ENCODE data around the gene OTUB1.

OTUB1 gene
- total RNA-seq: 51.3 to 71.3 (median 69.2) reads per million in 3 donors

DNA sequence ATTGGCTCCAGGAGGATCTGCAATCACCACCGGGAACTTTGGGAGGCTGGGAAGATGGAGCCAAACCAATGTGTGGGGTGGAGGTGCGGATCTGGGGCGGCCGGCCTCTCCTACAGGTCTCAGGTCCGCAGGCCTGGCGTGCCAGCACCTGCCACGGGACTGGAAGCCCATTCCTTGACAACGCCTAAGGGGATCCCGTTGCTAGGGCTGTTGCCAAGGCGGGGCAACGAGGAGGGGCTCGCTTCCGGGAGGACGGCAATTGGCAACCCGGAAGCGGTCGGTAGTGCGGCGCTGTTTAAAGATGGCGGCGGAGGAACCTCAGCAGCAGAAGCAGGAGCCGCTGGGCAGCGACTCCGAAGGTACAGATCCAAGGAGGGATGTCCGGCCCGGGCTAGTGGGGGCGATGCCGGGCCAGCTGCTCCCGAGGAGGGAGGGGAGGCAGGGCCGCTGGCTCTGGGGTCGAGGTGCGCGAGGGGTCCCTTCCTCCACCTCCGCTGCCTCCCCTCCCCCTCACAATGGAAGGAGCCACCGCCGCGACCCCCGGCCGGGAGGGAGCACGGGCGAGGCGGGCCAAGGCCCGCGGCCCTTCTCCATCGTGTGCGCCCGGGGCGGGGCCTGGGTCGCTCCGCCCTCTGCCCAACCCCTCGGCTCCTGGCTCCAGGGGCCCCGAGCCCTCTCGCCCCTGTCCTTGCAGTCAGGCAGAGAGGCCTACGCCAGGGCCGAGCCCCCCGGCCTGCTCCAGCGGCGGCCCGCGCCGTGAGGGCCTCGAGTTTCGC lies at the start of gene OTUB1:
Gene OTUB1, plus strand, starts transcription at position 283 of the 776 bp plus-strand sequence. Its CDS starts 19 bp downstream, at position 302.
- Histone ChIP-seq H3K36me3 (ENCODE audit: control insufficient read depth, insufficient read depth, low read length) (peaks cover 12% of the 10 kb centered on the region), H3K9me3 (ENCODE audit: control insufficient read depth, low read length) (no peaks in the 10 kb centered on the region), H3K27me3 (replicated peaks; ENCODE audit: control insufficient read depth, insufficient read depth, low read length, poor library complexity, severe bottlenecking) (no peaks in the 10 kb centered on the region), H3K4me3 (ENCODE audit: insufficient read depth, low read depth, low read length, poor library complexity, severe bottlenecking) (peak within 1 kb of the TSS; percentile 92), H3K4me1 (ENCODE audit: control insufficient read depth, insufficient read depth, low read length, poor library complexity, severe bottlenecking) (peaks cover 12% of the 10 kb centered on the region), H3K27ac (ENCODE audit: insufficient read depth, low read length, poor library complexity, severe bottlenecking) (peak within 1 kb of the TSS; percentile 86)
- peak; percentile 75 to 87 (median 80) for DNase-seq

DNA sequence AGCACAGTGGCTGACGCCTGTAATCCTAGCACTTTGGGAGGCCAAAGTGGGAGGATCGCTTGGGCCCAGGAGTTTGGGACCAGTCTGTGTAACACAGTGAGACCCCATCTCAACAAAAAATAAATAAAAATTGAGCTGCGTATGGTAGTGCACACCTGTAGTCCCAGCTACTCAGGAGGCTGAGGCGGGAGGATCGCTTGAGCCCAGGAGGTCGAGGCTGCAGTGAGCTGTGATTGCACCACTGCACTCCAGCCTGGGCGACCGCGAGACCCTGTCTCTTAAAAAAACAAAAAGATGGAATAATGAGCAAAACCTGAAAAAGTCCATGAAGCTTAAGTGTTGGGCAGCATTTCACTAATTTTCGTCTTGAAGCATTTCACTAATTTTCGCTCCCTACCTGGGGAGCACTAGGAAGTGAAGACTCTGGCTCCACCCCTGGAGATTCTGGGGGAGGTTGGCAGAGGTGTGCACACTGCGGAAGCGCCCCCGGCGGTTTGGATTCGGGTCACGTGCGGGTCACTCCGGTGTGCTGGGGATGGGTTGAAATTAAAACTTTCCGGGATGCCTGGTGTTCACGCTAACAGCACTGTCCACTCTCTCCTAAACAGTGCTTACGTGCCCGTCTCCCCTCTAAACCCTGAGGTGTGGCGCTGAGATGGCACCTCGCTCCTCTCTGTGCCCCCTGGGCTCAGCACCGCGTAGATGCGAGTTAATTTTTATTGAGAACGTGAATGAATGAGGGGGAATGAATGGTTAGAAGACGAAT lies 48.3 kb upstream of the OTUB1 start:
- Histone ChIP-seq H3K4me1 (ENCODE audit: control insufficient read depth, insufficient read depth, low read length, poor library complexity, severe bottlenecking) (peaks cover 12% of the 10 kb centered on the region), H3K36me3 (ENCODE audit: control insufficient read depth, insufficient read depth, low read length) (no peaks in the 10 kb centered on the region), H3K27ac (ENCODE audit: insufficient read depth, low read length, poor library complexity, severe bottlenecking) (peak overlapping the region; percentile 60), H3K9me3 (ENCODE audit: control insufficient read depth, low read length) (no peaks in the 10 kb centered on the region), H3K27me3 (replicated peaks; ENCODE audit: control insufficient read depth, insufficient read depth, low read length, poor library complexity, severe bottlenecking) (no peaks in the 10 kb centered on the region), H3K4me3 (ENCODE audit: insufficient read depth, low read depth, low read length, poor library complexity, severe bottlenecking) (peak overlapping the region; percentile 79)
- no peak for DNase-seq

DNA sequence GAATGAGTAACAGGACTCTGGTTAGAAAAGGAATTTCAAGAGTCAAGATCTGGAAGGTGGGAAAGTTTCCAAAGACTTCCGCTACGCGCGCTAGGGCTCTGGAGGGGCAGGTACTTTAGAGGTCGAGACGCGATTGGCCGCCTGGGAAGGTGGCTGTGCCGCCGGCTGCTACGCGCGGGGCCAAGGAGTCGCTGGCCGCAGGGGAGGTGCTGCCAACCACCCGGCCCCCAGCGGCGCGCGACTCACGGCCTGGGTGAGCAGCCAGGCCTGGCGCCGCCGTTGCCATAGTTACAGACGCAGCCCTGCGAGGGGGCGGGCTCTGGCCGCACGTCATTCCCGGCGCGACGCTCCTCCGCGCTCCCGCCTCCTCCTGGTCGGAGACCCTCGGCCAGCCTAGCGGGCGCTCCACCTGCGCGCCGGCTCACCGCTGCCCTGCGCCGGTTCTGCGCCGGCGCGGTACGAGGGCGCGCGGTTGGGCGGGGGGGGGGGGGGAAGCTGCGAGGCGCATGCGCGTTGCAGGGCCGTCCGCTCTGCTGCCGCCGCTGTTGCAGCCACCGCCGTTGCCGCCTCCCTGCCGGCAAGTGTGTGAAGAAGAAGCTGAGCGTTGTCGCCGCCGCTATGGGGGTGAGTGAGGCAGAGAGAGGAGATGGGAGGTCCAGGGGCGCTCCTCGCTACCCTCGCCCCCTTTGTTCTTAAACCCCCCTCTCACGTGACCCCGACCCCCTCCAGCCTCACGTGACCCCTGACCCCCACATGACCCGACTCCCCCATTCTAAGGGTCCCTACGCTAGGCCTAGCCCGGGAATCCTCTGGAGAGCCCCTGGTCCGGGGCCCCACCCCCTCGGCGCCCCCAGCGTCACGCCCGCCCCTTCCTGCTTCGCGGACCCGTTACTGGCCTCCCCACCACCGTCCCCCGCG lies 47.5 kb upstream of the OTUB1 start, which contains the start of gene NAA40:
Gene NAA40, plus strand, starts transcription at position 524 of the 918 bp plus-strand sequence. Its CDS starts 95 bp downstream, at position 619.
- Histone ChIP-seq H3K4me1 (ENCODE audit: control insufficient read depth, insufficient read depth, low read length, poor library complexity, severe bottlenecking) (peaks cover 12% of the 10 kb centered on the region), H3K27me3 (replicated peaks; ENCODE audit: control insufficient read depth, insufficient read depth, low read length, poor library complexity, severe bottlenecking) (no peaks in the 10 kb centered on the region), H3K4me3 (ENCODE audit: insufficient read depth, low read depth, low read length, poor library complexity, severe bottlenecking) (peak within 1 kb of the TSS; percentile 79), H3K9me3 (ENCODE audit: control insufficient read depth, low read length) (no peaks in the 10 kb centered on the region), H3K27ac (ENCODE audit: insufficient read depth, low read length, poor library complexity, severe bottlenecking) (peak within 1 kb of the TSS; percentile 60), H3K36me3 (ENCODE audit: control insufficient read depth, insufficient read depth, low read length) (no peaks in the 10 kb centered on the region)
- peak; percentile 87 to 95 (median 92) for DNase-seq

DNA sequence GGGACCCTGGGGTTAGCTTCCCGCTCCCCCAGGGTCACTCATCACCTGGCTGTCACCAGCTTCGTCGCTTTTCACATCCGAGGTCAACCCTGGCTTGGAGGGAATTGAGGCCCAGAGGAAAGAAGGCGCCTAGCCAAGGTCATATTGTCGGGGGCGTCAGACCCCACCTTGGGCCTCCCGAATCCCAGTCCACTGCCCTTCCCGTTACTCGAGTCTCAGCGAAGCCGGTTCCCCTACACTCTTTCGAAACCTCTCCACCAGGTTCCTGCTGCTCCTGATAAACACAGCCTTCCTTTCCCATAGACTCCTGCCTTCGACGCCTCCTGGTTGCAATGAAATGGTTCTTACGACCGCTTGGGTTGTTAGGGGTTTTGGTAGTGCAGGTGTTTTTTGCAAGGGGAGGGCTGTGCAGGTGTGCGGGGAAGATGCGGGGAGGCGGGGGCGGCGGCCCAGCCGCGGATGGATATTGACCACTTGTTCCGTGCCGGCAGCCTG lies 46.8 kb upstream of the OTUB1 start:
- H3K36me3 ChIP-seq (ENCODE audit: control insufficient read depth, insufficient read depth, low read length): no peaks in the 10 kb centered on the region
- DNase-seq: no peak
- no peaks in the 10 kb centered on the region for H3K9me3 ChIP-seq (ENCODE audit: control insufficient read depth, low read length)
- H3K4me3 ChIP-seq (ENCODE audit: insufficient read depth, low read depth, low read length, poor library complexity, severe bottlenecking): peak overlapping the region; percentile 79
- H3K27ac ChIP-seq (ENCODE audit: insufficient read depth, low read length, poor library complexity, severe bottlenecking): peak overlapping the region; percentile 60
- peaks cover 12% of the 10 kb centered on the region for H3K4me1 ChIP-seq (ENCODE audit: control insufficient read depth, insufficient read depth, low read length, poor library complexity, severe bottlenecking)
- no peaks in the 10 kb centered on the region for H3K27me3 ChIP-seq (replicated peaks; ENCODE audit: control insufficient read depth, insufficient read depth, low read length, poor library complexity, severe bottlenecking)

DNA sequence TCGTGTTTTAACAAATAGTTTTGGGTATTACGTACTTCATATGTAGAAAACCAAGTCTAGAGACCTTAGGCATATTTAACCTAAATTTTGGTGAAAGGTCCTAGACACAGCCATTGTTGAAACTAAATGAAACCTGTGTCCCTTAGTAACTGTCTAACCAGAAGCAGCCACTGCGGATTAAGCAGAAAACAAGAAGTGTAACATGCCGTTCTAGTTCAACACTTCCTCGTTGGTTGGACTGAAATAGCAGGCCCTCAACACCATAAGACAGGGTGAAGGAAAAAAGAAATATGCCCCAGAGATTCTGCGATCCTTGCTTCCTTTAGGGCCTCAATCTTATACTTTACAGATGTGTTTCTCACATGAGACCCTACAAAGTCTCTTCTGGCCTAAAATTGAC lies 45.5 kb upstream of the OTUB1 start:
- DNase-seq: no peak
- Histone ChIP-seq H3K36me3 (ENCODE audit: control insufficient read depth, insufficient read depth, low read length) (no peaks in the 10 kb centered on the region), H3K9me3 (ENCODE audit: control insufficient read depth, low read length) (no peaks in the 10 kb centered on the region), H3K27ac (ENCODE audit: insufficient read depth, low read length, poor library complexity, severe bottlenecking) (no peak overlapping the region), H3K4me3 (ENCODE audit: insufficient read depth, low read depth, low read length, poor library complexity, severe bottlenecking) (no peak overlapping the region), H3K27me3 (replicated peaks; ENCODE audit: control insufficient read depth, insufficient read depth, low read length, poor library complexity, severe bottlenecking) (no peaks in the 10 kb centered on the region), H3K4me1 (ENCODE audit: control insufficient read depth, insufficient read depth, low read length, poor library complexity, severe bottlenecking) (peaks cover 12% of the 10 kb centered on the region)

DNA sequence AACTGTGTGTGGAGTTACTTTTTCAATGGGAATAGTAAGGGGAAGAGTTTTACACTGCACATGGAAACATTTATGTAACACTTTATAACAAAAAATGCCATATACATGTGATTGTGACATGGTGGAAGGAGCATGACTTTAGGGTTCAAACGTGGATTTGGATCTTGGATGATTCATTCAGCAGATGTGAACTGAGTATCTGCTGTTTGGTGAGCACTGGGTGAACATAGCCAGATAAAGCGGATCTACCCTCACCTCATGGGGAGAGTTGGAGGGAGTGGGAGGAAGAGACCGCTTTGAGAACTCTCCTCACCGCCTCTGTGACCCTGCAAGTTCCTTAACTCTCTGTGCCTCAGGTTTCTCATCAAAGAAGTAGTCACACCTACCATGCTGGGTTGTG lies 44.3 kb upstream of the OTUB1 start:
- Histone ChIP-seq H3K27me3 (replicated peaks; ENCODE audit: control insufficient read depth, insufficient read depth, low read length, poor library complexity, severe bottlenecking) (no peaks in the 10 kb centered on the region), H3K27ac (ENCODE audit: insufficient read depth, low read length, poor library complexity, severe bottlenecking) (no peak overlapping the region), H3K9me3 (ENCODE audit: control insufficient read depth, low read length) (no peaks in the 10 kb centered on the region), H3K36me3 (ENCODE audit: control insufficient read depth, insufficient read depth, low read length) (peaks cover 9% of the 10 kb centered on the region), H3K4me1 (ENCODE audit: control insufficient read depth, insufficient read depth, low read length, poor library complexity, severe bottlenecking) (peaks cover 12% of the 10 kb centered on the region), H3K4me3 (ENCODE audit: insufficient read depth, low read depth, low read length, poor library complexity, severe bottlenecking) (no peak overlapping the region)
- no peak for DNase-seq

- no peak overlapping the region for H3K27ac ChIP-seq (ENCODE audit: insufficient read depth, low read length, poor library complexity, severe bottlenecking)
- peaks cover 12% of the 10 kb centered on the region for H3K4me1 ChIP-seq (ENCODE audit: control insufficient read depth, insufficient read depth, low read length, poor library complexity, severe bottlenecking)
- H3K9me3 ChIP-seq (ENCODE audit: control insufficient read depth, low read length): no peaks in the 10 kb centered on the region
- H3K36me3 ChIP-seq (ENCODE audit: control insufficient read depth, insufficient read depth, low read length): peaks cover 9% of the 10 kb centered on the region
- no peak for DNase-seq
- H3K27me3 ChIP-seq (replicated peaks; ENCODE audit: control insufficient read depth, insufficient read depth, low read length, poor library complexity, severe bottlenecking): no peaks in the 10 kb centered on the region
- H3K4me3 ChIP-seq (ENCODE audit: insufficient read depth, low read depth, low read length, poor library complexity, severe bottlenecking): no peak overlapping the region
Measured at GRCh38 chr11:63942803-63943202, 43.4 kb upstream of the OTUB1 start.

GRCh38 chr11:63944987-63945386 lies 41.3 kb upstream of the OTUB1 start:
- H3K27ac ChIP-seq (ENCODE audit: insufficient read depth, low read length, poor library complexity, severe bottlenecking): no peak overlapping the region
- H3K9me3 ChIP-seq (ENCODE audit: control insufficient read depth, low read length): no peaks in the 10 kb centered on the region
- H3K27me3 ChIP-seq (replicated peaks; ENCODE audit: control insufficient read depth, insufficient read depth, low read length, poor library complexity, severe bottlenecking): no peaks in the 10 kb centered on the region
- no peaks in the 10 kb centered on the region for H3K4me1 ChIP-seq (ENCODE audit: control insufficient read depth, insufficient read depth, low read length, poor library complexity, severe bottlenecking)
- DNase-seq: no peak
- peaks cover 9% of the 10 kb centered on the region for H3K36me3 ChIP-seq (ENCODE audit: control insufficient read depth, insufficient read depth, low read length)
- H3K4me3 ChIP-seq (ENCODE audit: insufficient read depth, low read depth, low read length, poor library complexity, severe bottlenecking): no peak overlapping the region

- Histone ChIP-seq H3K27me3 (replicated peaks; ENCODE audit: control insufficient read depth, insufficient read depth, low read length, poor library complexity, severe bottlenecking) (no peaks in the 10 kb centered on the region), H3K9me3 (ENCODE audit: control insufficient read depth, low read length) (no peaks in the 10 kb centered on the region), H3K36me3 (ENCODE audit: control insufficient read depth, insufficient read depth, low read length) (peaks cover 9% of the 10 kb centered on the region), H3K4me3 (ENCODE audit: insufficient read depth, low read depth, low read length, poor library complexity, severe bottlenecking) (no peak overlapping the region), H3K27ac (ENCODE audit: insufficient read depth, low read length, poor library complexity, severe bottlenecking) (no peak overlapping the region), H3K4me1 (ENCODE audit: control insufficient read depth, insufficient read depth, low read length, poor library complexity, severe bottlenecking) (no peaks in the 10 kb centered on the region)
- peak in 2 of 3 donors; percentile 9 to 28 for DNase-seq
Measured at GRCh38 chr11:63945477-63946163, 40.6 kb upstream of the OTUB1 start.
